Liver (tissue), 9 donors: ENCODE measurements around the gene CCDC88C. TPM values are rescaled to one million over a fixed set of nuclear protein-coding genes. Genes with fewer than 3 reads are reported as not detected.
A peak's percentile ranks its signal among the peaks of the same experiment; 100 is the strongest.

Experiments used
- DNase-seq: peaks from one replicate; pipeline ENCODE4 v3.0.0-alpha.2; 2017; ENCODE audit warnings: low spot score
- H3K27ac ChIP-seq, 2 donors: one replicate each; pipeline ENCODE4 v1.7.0; 2013; ENCODE audit warnings: inconsistent platforms in 2 of 2, low read length in 2 of 2, control low read depth in 1 of 2, low read depth in 1 of 2, mild to moderate bottlenecking in 1 of 2
- H3K27me3 ChIP-seq, 4 donors: one replicate each; pipeline versions ENCODE4 v1.6.1 to v1.7.0; 2013; ENCODE audit warnings: low read length in 3 of 4, inconsistent platforms in 1 of 4, mild to moderate bottlenecking in 1 of 4, moderate library complexity in 1 of 4; ENCODE audit not compliant: control insufficient read depth in 4 of 4, insufficient read depth in 4 of 4
- H3K36me3 ChIP-seq, 4 donors: one replicate each; pipeline versions ENCODE4 v1.6.1 to v1.7.0; 2013; ENCODE audit warnings: low read length in 3 of 4, mild to moderate bottlenecking in 3 of 4, low read depth in 1 of 4, moderate library complexity in 1 of 4; ENCODE audit not compliant: control insufficient read depth in 4 of 4, insufficient read depth in 3 of 4
- H3K4me1 ChIP-seq, 4 donors: one replicate each; pipeline versions ENCODE4 v1.6.1 to v1.7.0; 2013; ENCODE audit warnings: low read length in 3 of 4, mild to moderate bottlenecking in 3 of 4, moderate library complexity in 1 of 4; ENCODE audit not compliant: control insufficient read depth in 4 of 4, insufficient read depth in 4 of 4
- H3K4me3 ChIP-seq, 3 donors: one replicate each; pipeline versions ENCODE4 v1.6.1 to v1.7.0; 2013; ENCODE audit warnings: low read length in 3 of 3, control low read depth in 1 of 3, low read depth in 1 of 3, mild to moderate bottlenecking in 1 of 3
- H3K9ac ChIP-seq, 2 donors: one replicate each; pipeline ENCODE4 v1.7.0; 2013; ENCODE audit warnings: low read length in 2 of 2, mild to moderate bottlenecking in 2 of 2, moderate library complexity in 2 of 2, control low read depth in 1 of 2, low read depth in 1 of 2
- H3K9me3 ChIP-seq, 4 donors: one replicate each; pipeline versions ENCODE4 v1.6.1 to v1.7.0; 2013; ENCODE audit warnings: low read length in 3 of 4; ENCODE audit not compliant: control insufficient read depth in 4 of 4
- ATF3 ChIP-seq: IDR thresholded peaks from 2 replicates; pipeline ENCODE4 v1.6.1; 2016; ENCODE audit warnings: antibody characterized with exemption
- EGR1 ChIP-seq, 2 donors: IDR thresholded peaks; 2 replicates each; pipeline ENCODE4 v1.6.1; 2016 to 2018; ENCODE audit warnings: antibody characterized with exemption in 2 of 2, low read depth in 2 of 2
- FOXA1 ChIP-seq: IDR thresholded peaks from 2 replicates; pipeline ENCODE4 v1.6.1; 2016; ENCODE audit warnings: antibody characterized with exemption
- FOXA2 ChIP-seq: IDR thresholded peaks from 2 replicates; pipeline ENCODE4 v1.6.1; 2016; ENCODE audit warnings: antibody characterized with exemption
- GABPA ChIP-seq, 2 donors: IDR thresholded peaks in 1 of 2; conservative IDR thresholded peaks in 1 of 2; 2 replicates each; pipeline ENCODE4 v1.6.1; 2016; ENCODE audit warnings: antibody characterized with exemption in 2 of 2, mild to moderate bottlenecking in 1 of 2, moderate library complexity in 1 of 2
- HNF4G ChIP-seq: IDR thresholded peaks from 2 replicates; pipeline ENCODE4 v1.6.1; 2016; ENCODE audit warnings: antibody characterized with exemption
- RXRA ChIP-seq, 2 donors: IDR thresholded peaks; 2 replicates each; pipeline ENCODE4 v1.6.1; 2017 to 2018; ENCODE audit warnings: antibody characterized with exemption in 2 of 2, mild to moderate bottlenecking in 1 of 2
- SP1 ChIP-seq: IDR thresholded peaks from 2 replicates; pipeline ENCODE4 v1.6.1; 2018; ENCODE audit warnings: antibody characterized with exemption, mild to moderate bottlenecking
- TAF1 ChIP-seq: conservative IDR thresholded peaks from 2 replicates; pipeline ENCODE4 v1.6.1; 2016; ENCODE audit warnings: antibody characterized with exemption, mild to moderate bottlenecking
- WGBS: extraction: QIAGEN DNeasy Blood & Tissue Kit; methylation state at CpG from one replicate; pipeline ENCODE4 v1.1.7; 2013; 5-methylcytosine and 5-hydroxymethylcytosine counted together
- polyA plus RNA-seq, 2 donors: library from polyadenylated mRNA; stranded (reverse) in 1 of 2; unstranded in 1 of 2; fragments of 200-250 nt in 1 of 2; fragments of >200 nt in 1 of 2; fragmentation: Nextera tagmentation in 1 of 2; extraction: Ambion mirVana in 1 of 2; gene quantifications; one replicate each; pipeline versions ENCODE4 v1.2.1 to v1.2.3, GENCODE V29; 2013 to 2015
- total RNA-seq, 2 donors: library from RNA; depleted of rRNA; stranded (reverse); fragments of >200 nt; gene quantifications; one replicate each; pipeline ENCODE4 v1.2.3, GENCODE V29; 2014
- TF ChIP-seq, protein P1 (sequence below): fragments of 150-350 bp; IDR thresholded peaks from 2 replicates; pipeline ENCODE4 v1.5.1; 2017; ENCODE audit warnings: improper control_type of control experiment, low read depth, low read length; ENCODE audit not compliant: missing input control
- TF ChIP-seq, protein P2 (sequence below): IDR thresholded peaks from 2 replicates; pipeline ENCODE4 v1.6.1; 2016; ENCODE audit warnings: antibody characterized with exemption
- TF ChIP-seq, protein P3 (sequence below): IDR thresholded peaks from 2 replicates; pipeline ENCODE4 v1.6.1; 2016; ENCODE audit warnings: antibody characterized with exemption
- TF ChIP-seq, protein P4 (sequence below): IDR thresholded peaks from 2 replicates; pipeline ENCODE4 v1.6.1; 2016; ENCODE audit warnings: antibody characterized with exemption, mild to moderate bottlenecking
- donor health status: healthy.
- donor health status: healthy.
- donor health status: healthy.
- donor health status: healthy.
- donor health status: healthy.

Gene CCDC88C
- total and polyA plus RNA-seq, 4 donors: 1.3 to 10.8 (median 4.0) TPM

DNA sequence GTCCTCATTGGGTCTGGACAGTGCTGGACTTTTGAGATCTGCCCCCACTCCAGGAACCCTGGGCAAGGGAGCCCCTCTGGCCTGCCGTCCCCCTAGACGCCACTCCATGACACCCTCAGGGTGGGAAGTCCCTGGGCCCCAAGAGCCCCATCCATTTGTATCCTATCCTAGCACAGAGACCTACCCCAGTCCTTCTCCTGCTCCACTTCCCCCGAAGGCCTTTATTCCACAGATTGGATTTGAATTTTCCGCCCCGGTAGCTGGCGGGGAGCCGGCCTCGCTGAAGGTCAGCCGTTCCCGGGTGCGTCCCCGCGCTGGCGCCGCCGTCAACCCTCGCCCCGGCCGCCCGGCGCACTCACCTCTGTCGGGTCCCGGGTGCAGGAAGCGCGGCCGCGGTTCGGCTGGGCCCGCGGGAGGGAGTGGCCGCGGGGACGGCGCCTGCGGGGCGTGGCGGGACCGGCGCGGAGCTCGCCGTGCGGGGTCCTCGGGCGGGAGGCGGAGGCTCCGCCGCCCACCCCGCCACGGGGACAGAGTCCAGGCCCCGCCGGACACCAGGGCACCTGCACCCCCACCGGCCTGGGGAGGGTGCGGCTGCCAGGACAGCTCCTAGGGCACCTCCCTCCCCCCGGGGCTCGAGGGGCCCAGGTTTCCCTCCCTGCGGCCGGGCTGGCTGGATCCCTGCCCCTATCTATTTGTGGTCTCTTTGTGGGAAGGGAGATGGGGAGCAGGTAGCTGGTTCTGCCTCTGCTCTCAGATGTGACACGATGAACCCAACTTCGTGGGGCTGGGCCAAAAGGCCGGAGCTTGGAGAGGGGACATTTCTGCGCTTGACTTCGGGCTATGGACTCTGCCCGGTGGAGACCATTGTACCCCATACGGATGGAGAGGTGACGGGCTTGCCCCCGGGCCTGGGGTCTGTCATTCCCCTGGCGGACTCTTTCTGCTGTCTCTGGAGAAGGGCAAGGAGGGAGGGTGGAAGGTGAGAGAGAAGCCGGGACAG lies 153.2 kb downstream of the CCDC88C start:
- no peak for DNase-seq
- TF ChIP-seq GABPA (IDR thresholded peaks at IDR 0.05 in 1 of 2, conservative IDR thresholded peaks at IDR 0.05 in 1 of 2) (no peak), RXRA (IDR thresholded peaks at IDR 0.05) (no peak), SP1 (no peak), HNF4G (no peak), FOXA1 (no peak), ATF3 (no peak), TAF1 (no peak), EGR1 (IDR thresholded peaks at IDR 0.05; ENCODE audit: low read depth in 2 of 2) (no peak), FOXA2 (no peak)
- TF ChIP-seq, protein P1, sequence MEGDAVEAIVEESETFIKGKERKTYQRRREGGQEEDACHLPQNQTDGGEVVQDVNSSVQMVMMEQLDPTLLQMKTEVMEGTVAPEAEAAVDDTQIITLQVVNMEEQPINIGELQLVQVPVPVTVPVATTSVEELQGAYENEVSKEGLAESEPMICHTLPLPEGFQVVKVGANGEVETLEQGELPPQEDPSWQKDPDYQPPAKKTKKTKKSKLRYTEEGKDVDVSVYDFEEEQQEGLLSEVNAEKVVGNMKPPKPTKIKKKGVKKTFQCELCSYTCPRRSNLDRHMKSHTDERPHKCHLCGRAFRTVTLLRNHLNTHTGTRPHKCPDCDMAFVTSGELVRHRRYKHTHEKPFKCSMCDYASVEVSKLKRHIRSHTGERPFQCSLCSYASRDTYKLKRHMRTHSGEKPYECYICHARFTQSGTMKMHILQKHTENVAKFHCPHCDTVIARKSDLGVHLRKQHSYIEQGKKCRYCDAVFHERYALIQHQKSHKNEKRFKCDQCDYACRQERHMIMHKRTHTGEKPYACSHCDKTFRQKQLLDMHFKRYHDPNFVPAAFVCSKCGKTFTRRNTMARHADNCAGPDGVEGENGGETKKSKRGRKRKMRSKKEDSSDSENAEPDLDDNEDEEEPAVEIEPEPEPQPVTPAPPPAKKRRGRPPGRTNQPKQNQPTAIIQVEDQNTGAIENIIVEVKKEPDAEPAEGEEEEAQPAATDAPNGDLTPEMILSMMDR: no peak
- TF ChIP-seq, protein P2, sequence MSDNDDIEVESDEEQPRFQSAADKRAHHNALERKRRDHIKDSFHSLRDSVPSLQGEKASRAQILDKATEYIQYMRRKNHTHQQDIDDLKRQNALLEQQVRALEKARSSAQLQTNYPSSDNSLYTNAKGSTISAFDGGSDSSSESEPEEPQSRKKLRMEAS: no peak
- TF ChIP-seq, protein P3, sequence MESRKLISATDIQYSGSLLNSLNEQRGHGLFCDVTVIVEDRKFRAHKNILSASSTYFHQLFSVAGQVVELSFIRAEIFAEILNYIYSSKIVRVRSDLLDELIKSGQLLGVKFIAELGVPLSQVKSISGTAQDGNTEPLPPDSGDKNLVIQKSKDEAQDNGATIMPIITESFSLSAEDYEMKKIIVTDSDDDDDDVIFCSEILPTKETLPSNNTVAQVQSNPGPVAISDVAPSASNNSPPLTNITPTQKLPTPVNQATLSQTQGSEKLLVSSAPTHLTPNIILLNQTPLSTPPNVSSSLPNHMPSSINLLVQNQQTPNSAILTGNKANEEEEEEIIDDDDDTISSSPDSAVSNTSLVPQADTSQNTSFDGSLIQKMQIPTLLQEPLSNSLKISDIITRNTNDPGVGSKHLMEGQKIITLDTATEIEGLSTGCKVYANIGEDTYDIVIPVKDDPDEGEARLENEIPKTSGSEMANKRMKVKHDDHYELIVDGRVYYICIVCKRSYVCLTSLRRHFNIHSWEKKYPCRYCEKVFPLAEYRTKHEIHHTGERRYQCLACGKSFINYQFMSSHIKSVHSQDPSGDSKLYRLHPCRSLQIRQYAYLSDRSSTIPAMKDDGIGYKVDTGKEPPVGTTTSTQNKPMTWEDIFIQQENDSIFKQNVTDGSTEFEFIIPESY: no peak
- TF ChIP-seq, protein P4, sequence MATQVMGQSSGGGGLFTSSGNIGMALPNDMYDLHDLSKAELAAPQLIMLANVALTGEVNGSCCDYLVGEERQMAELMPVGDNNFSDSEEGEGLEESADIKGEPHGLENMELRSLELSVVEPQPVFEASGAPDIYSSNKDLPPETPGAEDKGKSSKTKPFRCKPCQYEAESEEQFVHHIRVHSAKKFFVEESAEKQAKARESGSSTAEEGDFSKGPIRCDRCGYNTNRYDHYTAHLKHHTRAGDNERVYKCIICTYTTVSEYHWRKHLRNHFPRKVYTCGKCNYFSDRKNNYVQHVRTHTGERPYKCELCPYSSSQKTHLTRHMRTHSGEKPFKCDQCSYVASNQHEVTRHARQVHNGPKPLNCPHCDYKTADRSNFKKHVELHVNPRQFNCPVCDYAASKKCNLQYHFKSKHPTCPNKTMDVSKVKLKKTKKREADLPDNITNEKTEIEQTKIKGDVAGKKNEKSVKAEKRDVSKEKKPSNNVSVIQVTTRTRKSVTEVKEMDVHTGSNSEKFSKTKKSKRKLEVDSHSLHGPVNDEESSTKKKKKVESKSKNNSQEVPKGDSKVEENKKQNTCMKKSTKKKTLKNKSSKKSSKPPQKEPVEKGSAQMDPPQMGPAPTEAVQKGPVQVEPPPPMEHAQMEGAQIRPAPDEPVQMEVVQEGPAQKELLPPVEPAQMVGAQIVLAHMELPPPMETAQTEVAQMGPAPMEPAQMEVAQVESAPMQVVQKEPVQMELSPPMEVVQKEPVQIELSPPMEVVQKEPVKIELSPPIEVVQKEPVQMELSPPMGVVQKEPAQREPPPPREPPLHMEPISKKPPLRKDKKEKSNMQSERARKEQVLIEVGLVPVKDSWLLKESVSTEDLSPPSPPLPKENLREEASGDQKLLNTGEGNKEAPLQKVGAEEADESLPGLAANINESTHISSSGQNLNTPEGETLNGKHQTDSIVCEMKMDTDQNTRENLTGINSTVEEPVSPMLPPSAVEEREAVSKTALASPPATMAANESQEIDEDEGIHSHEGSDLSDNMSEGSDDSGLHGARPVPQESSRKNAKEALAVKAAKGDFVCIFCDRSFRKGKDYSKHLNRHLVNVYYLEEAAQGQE: no peak
- Histone ChIP-seq H3K9me3 (no peaks in the 10 kb centered on the region), H3K4me3 (peak overlapping the region in 2 of 3 donors; percentile 53 to 54), H3K4me1 (peaks cover 0 to 9% (median 3%) of the 10 kb centered on the region in 4 donors), H3K27ac (no peak overlapping the region), H3K36me3 (no peaks in the 10 kb centered on the region), H3K9ac (no peak overlapping the region), H3K27me3 (no peaks in the 10 kb centered on the region)
- 10% methylated on average over 69 of the region's 69 CpGs for WGBS
